ENCODE results near the gene S1PR3.

The S1PR3 gene

GRCh38 chr9:89009546-89009840 is 18.2 kb downstream of the S1PR3 start:
- no peak for DNase-seq (ENCODE audit: low read depth)

GRCh38 chr9:89010056-89010455 is 18.8 kb downstream of the S1PR3 start:
- no peak for DNase-seq (ENCODE audit: low read depth)

GRCh38 chr9:89010526-89011111 is 19.4 kb downstream of the S1PR3 start:
- DNase-seq (ENCODE audit: low read depth) = no peak

- DNase-seq (ENCODE audit: low read depth) = no peak
Measured at GRCh38 chr9:89011683-89012082, 20.4 kb downstream of the S1PR3 start.

- no peak for DNase-seq (ENCODE audit: low read depth)
Measured at GRCh38 chr9:89012294-89013042, 21.2 kb downstream of the S1PR3 start.

- DNase-seq (ENCODE audit: low read depth) = no peak
Measured at GRCh38 chr9:89013660-89014059, 22.4 kb downstream of the S1PR3 start.

- no peak for DNase-seq (ENCODE audit: low read depth)
Measured at GRCh38 chr9:89014153-89014552, 22.9 kb downstream of the S1PR3 start.

- DNase-seq (ENCODE audit: low read depth) = no peak
Measured at GRCh38 chr9:89015336-89015735, 24.1 kb downstream of the S1PR3 start.

GRCh38 chr9:89020754-89021153 is 29.5 kb downstream of the S1PR3 start:
- no peak for DNase-seq (ENCODE audit: low read depth)

- no peak for DNase-seq (ENCODE audit: low read depth)
Measured at GRCh38 chr9:89021154-89021803, 30.0 kb downstream of the S1PR3 start.

- no peak for DNase-seq (ENCODE audit: low read depth)
Measured at GRCh38 chr9:89022001-89022759, 30.9 kb downstream of the S1PR3 start.

- DNase-seq (ENCODE audit: low read depth) = no peak
Measured at GRCh38 chr9:89022902-89023301, 31.6 kb downstream of the S1PR3 start.

- DNase-seq (ENCODE audit: low read depth) = no peak
Measured at GRCh38 chr9:89023740-89024139, 32.5 kb downstream of the S1PR3 start.

- no peak for DNase-seq (ENCODE audit: low read depth)
Measured at GRCh38 chr9:89024727-89025126, 33.5 kb downstream of the S1PR3 start.

GRCh38 chr9:89025553-89025952 is 34.3 kb downstream of the S1PR3 start:
- DNase-seq (ENCODE audit: low read depth) = no peak

- no peak for DNase-seq (ENCODE audit: low read depth)
Measured at GRCh38 chr9:89026876-89027275, 35.6 kb downstream of the S1PR3 start.

GRCh38 chr9:89029788-89030187 is 38.5 kb downstream of the S1PR3 start:
- DNase-seq (ENCODE audit: low read depth) = no peak

GRCh38 chr9:89032173-89032572 is 40.9 kb downstream of the S1PR3 start:
- DNase-seq (ENCODE audit: low read depth) = no peak

- DNase-seq (ENCODE audit: low read depth) = no peak
Measured at GRCh38 chr9:89032661-89033060, 41.4 kb downstream of the S1PR3 start.

- DNase-seq (ENCODE audit: low read depth) = no peak
Measured at GRCh38 chr9:89036383-89036782, 45.1 kb downstream of the S1PR3 start.

GRCh38 chr9:89036891-89037290 is 45.6 kb downstream of the S1PR3 start:
- no peak for DNase-seq (ENCODE audit: low read depth)

GRCh38 chr9:89037346-89037745 is 46.1 kb downstream of the S1PR3 start:
- DNase-seq (ENCODE audit: low read depth) = no peak

GRCh38 chr9:89037891-89038290 is 46.6 kb downstream of the S1PR3 start:
- DNase-seq (ENCODE audit: low read depth) = no peak

All from stimulated activated CD8-positive, alpha-beta memory T cell treated with anti-CD3 and anti-CD28 coated beads, Interleukin-15, amount 100 ng/mL, for 24 hours (primary cell).